SK-N-SH treated with all-trans-retinoic acid at 6 μM for 48 hours (cell line): ENCODE measurements around the gene GUCA2A.

ENCODE experiments used
- ATAC-seq: fragments of 200-7000 bp; cut with Tn5 transposase; 3 replicates; pipeline ENCODE4 v1.9.1; 2020; ENCODE audit warnings: mild to moderate bottlenecking, moderate library complexity
- ARNTL ChIP-seq: fragments of 450-650 bp; formaldehyde crosslinking; IDR thresholded peaks from 2 replicates; pipeline ENCODE4 v1.5.0; 2020; ENCODE audit warnings: low read depth, mild to moderate bottlenecking, moderate library complexity, borderline replicate concordance
- BACH2 ChIP-seq: fragments of 250-450 bp; sonication (Bioruptor Pico); IDR thresholded peaks from 2 replicates; pipeline ENCODE4 v1.9.0; 2021; ENCODE audit warnings: mild to moderate bottlenecking, borderline replicate concordance
- CSDC2 ChIP-seq: fragments of 250-450 bp; sonication (Bioruptor Pico); IDR thresholded peaks from 2 replicates; pipeline ENCODE4 v1.5.0; 2020; ENCODE audit warnings: mild to moderate bottlenecking, moderate library complexity
- ESRRG ChIP-seq: fragments of 250-450 bp; sonication (Bioruptor Pico); IDR thresholded peaks from 2 replicates; pipeline ENCODE4 v1.6.1; 2021; ENCODE audit warnings: mild to moderate bottlenecking
- GLIS3 ChIP-seq: fragments of 250-450 bp; sonication (Bioruptor Pico); IDR thresholded peaks from 2 replicates; pipeline ENCODE4 v1.5.0; 2020; ENCODE audit warnings: mild to moderate bottlenecking, moderate library complexity
- ISL1 ChIP-seq: fragments of 250-450 bp; sonication (Bioruptor Pico); IDR thresholded peaks from 2 replicates; pipeline ENCODE4 v2.1.2; 2022; ENCODE audit warnings: mild to moderate bottlenecking, moderate library complexity
- OSR1 ChIP-seq: fragments of 250-450 bp; sonication (Bioruptor Pico); IDR thresholded peaks from 2 replicates; pipeline ENCODE4 v1.8.0; 2022; ENCODE audit warnings: moderate library complexity, mild to moderate bottlenecking, inconsistent platforms
- PPARA ChIP-seq: fragments of 250-450 bp; sonication (Bioruptor Pico); IDR thresholded peaks from 2 replicates; pipeline ENCODE4 v1.5.0; 2020; ENCODE audit warnings: mild to moderate bottlenecking, borderline replicate concordance
- RARB ChIP-seq: fragments of 250-450 bp; sonication (Bioruptor Pico); IDR thresholded peaks from 2 replicates; pipeline ENCODE4 v1.8.0; 2021; ENCODE audit warnings: mild to moderate bottlenecking, moderate library complexity
- SNAI2 ChIP-seq: fragments of 250-450 bp; sonication (Bioruptor Pico); IDR thresholded peaks from 2 replicates; pipeline ENCODE4 v1.5.0; 2020; ENCODE audit warnings: mild to moderate bottlenecking, moderate library complexity
- TCF4 ChIP-seq: fragments of 250-450 bp; sonication (Bioruptor Pico); IDR thresholded peaks from 2 replicates; pipeline ENCODE4 v1.8.0; 2021; ENCODE audit warnings: mild to moderate bottlenecking, moderate library complexity, borderline replicate concordance
- TOX ChIP-seq: fragments of 250-450 bp; sonication (Bioruptor Pico); IDR thresholded peaks from 2 replicates; pipeline ENCODE4 v1.8.0; 2021; ENCODE audit warnings: mild to moderate bottlenecking, moderate library complexity, borderline replicate concordance
- ZC3H10 ChIP-seq: fragments of 250-450 bp; sonication (Bioruptor Pico); IDR thresholded peaks from 2 replicates; pipeline ENCODE4 v1.5.1; 2021; ENCODE audit warnings: mild to moderate bottlenecking, moderate library complexity
- ZFP3 ChIP-seq: fragments of 250-450 bp; sonication (Bioruptor Pico); IDR thresholded peaks from 2 replicates; pipeline ENCODE4 v1.5.0; 2020; ENCODE audit warnings: mild to moderate bottlenecking, moderate library complexity
- ZFP30 ChIP-seq: fragments of 450-650 bp; formaldehyde crosslinking; IDR thresholded peaks from 2 replicates; pipeline ENCODE4 v1.5.0; 2022; ENCODE audit warnings: mild to moderate bottlenecking, moderate library complexity
- ZNF565 ChIP-seq: fragments of 450-650 bp; formaldehyde crosslinking; conservative IDR thresholded peaks from 2 replicates; pipeline ENCODE4 v1.5.0; 2020; ENCODE audit warnings: low read depth, mild to moderate bottlenecking, moderate library complexity
- ZNF70 ChIP-seq: fragments of 450-650 bp; formaldehyde crosslinking; IDR thresholded peaks from 2 replicates; pipeline ENCODE4 v1.5.0; 2020; ENCODE audit warnings: mild to moderate bottlenecking, moderate library complexity
- ZNF8 ChIP-seq: fragments of 450-650 bp; formaldehyde crosslinking; IDR thresholded peaks from 2 replicates; pipeline ENCODE4 v1.5.0; 2020; ENCODE audit warnings: mild to moderate bottlenecking, moderate library complexity
- TF ChIP-seq, protein P1 (sequence below): fragments of 250-450 bp; sonication (Bioruptor Pico); IDR thresholded peaks from 2 replicates; pipeline ENCODE4 v1.5.1; 2021; ENCODE audit warnings: mild to moderate bottlenecking, moderate library complexity
- TF ChIP-seq, protein P2 (sequence below): fragments of 250-450 bp; sonication (Bioruptor Pico); IDR thresholded peaks from 2 replicates; pipeline ENCODE4 v1.5.1; 2020; ENCODE audit warnings: low read depth, mild to moderate bottlenecking, moderate library complexity
- TF ChIP-seq, protein P3 (sequence below): fragments of 250-450 bp; sonication (Bioruptor Pico); IDR thresholded peaks from 2 replicates; pipeline ENCODE4 v1.5.0; 2020; ENCODE audit warnings: mild to moderate bottlenecking, moderate library complexity
- TF ChIP-seq, protein P4 (sequence below): fragments of 250-450 bp; sonication (Bioruptor Pico); IDR thresholded peaks from 2 replicates; pipeline ENCODE4 v1.8.0; 2021; ENCODE audit warnings: low read depth, mild to moderate bottlenecking, moderate library complexity, borderline replicate concordance

The GUCA2A gene

DNA sequence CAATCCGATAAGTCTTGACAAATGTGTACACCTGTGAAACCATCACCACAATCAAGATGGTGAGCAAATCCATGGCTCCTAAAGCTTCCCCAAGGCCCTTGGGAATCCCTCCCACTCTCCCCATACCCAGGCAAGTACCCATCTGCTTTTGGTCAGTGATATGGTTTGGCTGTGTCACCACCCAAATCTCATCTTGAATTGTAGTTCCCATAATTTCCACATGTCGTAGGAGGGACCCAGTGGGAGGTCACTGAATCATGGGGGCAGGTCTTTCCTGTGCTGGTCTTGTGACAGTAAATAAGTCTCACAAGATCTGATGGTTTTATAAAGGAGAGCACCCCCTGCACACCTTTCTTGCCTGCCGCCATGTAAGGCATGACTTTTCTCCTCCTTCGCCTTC, 26.0 kb downstream of the GUCA2A start (continued):
- TF ChIP-seq, protein P1, sequence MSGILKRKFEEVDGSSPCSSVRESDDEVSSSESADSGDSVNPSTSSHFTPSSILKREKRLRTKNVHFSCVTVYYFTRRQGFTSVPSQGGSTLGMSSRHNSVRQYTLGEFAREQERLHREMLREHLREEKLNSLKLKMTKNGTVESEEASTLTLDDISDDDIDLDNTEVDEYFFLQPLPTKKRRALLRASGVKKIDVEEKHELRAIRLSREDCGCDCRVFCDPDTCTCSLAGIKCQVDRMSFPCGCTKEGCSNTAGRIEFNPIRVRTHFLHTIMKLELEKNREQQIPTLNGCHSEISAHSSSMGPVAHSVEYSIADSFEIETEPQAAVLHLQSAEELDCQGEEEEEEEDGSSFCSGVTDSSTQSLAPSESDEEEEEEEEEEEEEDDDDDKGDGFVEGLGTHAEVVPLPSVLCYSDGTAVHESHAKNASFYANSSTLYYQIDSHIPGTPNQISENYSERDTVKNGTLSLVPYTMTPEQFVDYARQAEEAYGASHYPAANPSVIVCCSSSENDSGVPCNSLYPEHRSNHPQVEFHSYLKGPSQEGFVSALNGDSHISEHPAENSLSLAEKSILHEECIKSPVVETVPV (CRISPR knock-in tag), result no peak
- TF ChIP-seq GLIS3 (no peak), TCF4 (CRISPR knock-in tag) (no peak), PPARA (no peak), ZFP30 (CRISPR knock-in tag) (no peak), ISL1 (no peak), ZNF8 (CRISPR knock-in tag) (no peak), RARB (CRISPR knock-in tag) (no peak), ZNF70 (CRISPR knock-in tag) (no peak), TOX (CRISPR knock-in tag) (no peak), ZC3H10 (CRISPR knock-in tag) (no peak)

DNA sequence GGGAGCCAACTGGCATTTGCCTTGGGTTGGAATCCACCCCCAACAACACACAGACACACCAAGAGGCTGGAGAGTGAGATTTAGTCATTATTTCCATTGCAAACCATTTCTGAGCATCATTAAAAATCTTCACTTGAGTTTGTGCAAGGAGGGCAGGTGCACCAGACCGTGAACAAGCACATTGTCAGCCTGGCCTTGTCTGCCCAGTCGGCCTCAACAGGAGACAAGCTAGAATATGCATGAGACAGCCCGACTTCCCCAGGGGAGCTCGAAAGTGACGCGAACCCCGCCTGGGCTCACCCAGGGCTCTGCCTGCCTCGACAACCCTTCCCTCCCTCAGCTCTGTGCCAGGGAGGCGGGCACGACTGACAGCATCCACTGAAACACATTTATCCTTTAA, 26.8 kb downstream of the GUCA2A start:
- ATAC-seq, result no peak
- TF ChIP-seq ZFP30 (CRISPR knock-in tag), result no peak
- TF ChIP-seq OSR1 (CRISPR knock-in tag), result no peak
- TF ChIP-seq, protein P2, sequence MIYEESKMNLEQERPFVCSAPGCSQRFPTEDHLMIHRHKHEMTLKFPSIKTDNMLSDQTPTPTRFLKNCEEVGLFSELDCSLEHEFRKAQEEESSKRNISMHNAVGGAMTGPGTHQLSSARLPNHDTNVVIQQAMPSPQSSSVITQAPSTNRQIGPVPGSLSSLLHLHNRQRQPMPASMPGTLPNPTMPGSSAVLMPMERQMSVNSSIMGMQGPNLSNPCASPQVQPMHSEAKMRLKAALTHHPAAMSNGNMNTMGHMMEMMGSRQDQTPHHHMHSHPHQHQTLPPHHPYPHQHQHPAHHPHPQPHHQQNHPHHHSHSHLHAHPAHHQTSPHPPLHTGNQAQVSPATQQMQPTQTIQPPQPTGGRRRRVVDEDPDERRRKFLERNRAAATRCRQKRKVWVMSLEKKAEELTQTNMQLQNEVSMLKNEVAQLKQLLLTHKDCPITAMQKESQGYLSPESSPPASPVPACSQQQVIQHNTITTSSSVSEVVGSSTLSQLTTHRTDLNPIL (CRISPR knock-in tag), result no peak
- no peak for TF ChIP-seq ZNF8 (CRISPR knock-in tag)
- no peak for TF ChIP-seq RARB (CRISPR knock-in tag)
- TF ChIP-seq BACH2 (CRISPR knock-in tag), result no peak
- TF ChIP-seq, protein P3, sequence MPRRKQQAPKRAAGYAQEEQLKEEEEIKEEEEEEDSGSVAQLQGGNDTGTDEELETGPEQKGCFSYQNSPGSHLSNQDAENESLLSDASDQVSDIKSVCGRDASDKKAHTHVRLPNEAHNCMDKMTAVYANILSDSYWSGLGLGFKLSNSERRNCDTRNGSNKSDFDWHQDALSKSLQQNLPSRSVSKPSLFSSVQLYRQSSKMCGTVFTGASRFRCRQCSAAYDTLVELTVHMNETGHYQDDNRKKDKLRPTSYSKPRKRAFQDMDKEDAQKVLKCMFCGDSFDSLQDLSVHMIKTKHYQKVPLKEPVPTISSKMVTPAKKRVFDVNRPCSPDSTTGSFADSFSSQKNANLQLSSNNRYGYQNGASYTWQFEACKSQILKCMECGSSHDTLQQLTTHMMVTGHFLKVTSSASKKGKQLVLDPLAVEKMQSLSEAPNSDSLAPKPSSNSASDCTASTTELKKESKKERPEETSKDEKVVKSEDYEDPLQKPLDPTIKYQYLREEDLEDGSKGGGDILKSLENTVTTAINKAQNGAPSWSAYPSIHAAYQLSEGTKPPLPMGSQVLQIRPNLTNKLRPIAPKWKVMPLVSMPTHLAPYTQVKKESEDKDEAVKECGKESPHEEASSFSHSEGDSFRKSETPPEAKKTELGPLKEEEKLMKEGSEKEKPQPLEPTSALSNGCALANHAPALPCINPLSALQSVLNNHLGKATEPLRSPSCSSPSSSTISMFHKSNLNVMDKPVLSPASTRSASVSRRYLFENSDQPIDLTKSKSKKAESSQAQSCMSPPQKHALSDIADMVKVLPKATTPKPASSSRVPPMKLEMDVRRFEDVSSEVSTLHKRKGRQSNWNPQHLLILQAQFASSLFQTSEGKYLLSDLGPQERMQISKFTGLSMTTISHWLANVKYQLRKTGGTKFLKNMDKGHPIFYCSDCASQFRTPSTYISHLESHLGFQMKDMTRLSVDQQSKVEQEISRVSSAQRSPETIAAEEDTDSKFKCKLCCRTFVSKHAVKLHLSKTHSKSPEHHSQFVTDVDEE, result no peak
- TF ChIP-seq ESRRG, result no peak
- no peak for TF ChIP-seq TCF4 (CRISPR knock-in tag)
- TF ChIP-seq TOX (CRISPR knock-in tag), result no peak
- TF ChIP-seq, protein P4, sequence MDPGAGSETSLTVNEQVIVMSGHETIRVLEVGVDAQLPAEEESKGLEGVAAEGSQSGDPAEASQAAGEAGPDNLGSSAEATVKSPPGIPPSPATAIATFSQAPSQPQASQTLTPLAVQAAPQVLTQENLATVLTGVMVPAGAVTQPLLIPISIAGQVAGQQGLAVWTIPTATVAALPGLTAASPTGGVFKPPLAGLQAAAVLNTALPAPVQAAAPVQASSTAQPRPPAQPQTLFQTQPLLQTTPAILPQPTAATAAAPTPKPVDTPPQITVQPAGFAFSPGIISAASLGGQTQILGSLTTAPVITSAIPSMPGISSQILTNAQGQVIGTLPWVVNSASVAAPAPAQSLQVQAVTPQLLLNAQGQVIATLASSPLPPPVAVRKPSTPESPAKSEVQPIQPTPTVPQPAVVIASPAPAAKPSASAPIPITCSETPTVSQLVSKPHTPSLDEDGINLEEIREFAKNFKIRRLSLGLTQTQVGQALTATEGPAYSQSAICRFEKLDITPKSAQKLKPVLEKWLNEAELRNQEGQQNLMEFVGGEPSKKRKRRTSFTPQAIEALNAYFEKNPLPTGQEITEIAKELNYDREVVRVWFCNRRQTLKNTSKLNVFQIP, result no peak
- no peak for TF ChIP-seq PPARA
- TF ChIP-seq ARNTL (CRISPR knock-in tag), result no peak
- no peak for TF ChIP-seq ZC3H10 (CRISPR knock-in tag)
- no peak for TF ChIP-seq ZNF565 (CRISPR knock-in tag)
- TF ChIP-seq CSDC2 (CRISPR knock-in tag), result no peak
- TF ChIP-seq ZFP3, result no peak
- TF ChIP-seq ZNF70 (CRISPR knock-in tag), result no peak

DNA sequence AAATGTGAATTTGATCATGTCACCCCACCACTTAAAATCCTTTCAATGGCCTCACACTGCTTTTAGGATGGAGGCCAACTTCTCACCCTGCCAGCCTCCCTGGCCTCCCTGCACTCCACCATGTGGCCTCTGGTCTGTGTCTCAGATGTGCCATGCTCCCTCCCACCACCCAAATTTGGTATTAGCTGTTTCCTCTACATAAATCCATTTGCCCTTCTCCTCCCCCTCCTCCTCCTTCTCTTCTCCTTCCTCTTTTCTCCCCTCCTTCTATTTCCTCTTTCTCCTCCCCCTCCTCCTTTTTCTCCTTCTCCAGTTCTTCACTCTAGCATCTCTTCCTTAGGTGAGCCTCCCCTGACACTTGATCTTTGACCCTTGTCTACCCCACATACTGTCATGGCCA, 28.1 kb downstream of the GUCA2A start:
- ATAC-seq, result no peak
- no peak for TF ChIP-seq ZFP3
- no peak for TF ChIP-seq PPARA
- TF ChIP-seq, protein P1 (CRISPR knock-in tag), result no peak
- no peak for TF ChIP-seq ARNTL (CRISPR knock-in tag)
- no peak for TF ChIP-seq BACH2 (CRISPR knock-in tag)
- no peak for TF ChIP-seq ZNF8 (CRISPR knock-in tag)
- TF ChIP-seq, protein P4, result no peak
- TF ChIP-seq, protein P3, result no peak
- TF ChIP-seq SNAI2 (CRISPR knock-in tag), result no peak
- no peak for TF ChIP-seq GLIS3
- TF ChIP-seq ISL1, result no peak
- no peak for TF ChIP-seq ZNF565 (CRISPR knock-in tag)
- TF ChIP-seq ZC3H10 (CRISPR knock-in tag), result no peak
- no peak for TF ChIP-seq CSDC2 (CRISPR knock-in tag)
